Stimulated activated CD4-positive, alpha-beta T cell treated with anti-CD3 and anti-CD28 coated beads, Interleukin-4, amount 100 ng/mL, for 24 hours (primary cell): ENCODE measurements around the gene CCDC61.
A peak's percentile ranks its signal among the peaks of the same experiment; 100 is the strongest.

Experiments used
- DNase-seq: peaks from one replicate; pipeline ENCODE4 v3.0.0-alpha.2; 2020

Gene CCDC61

GRCh38 chr19:46016426-46017094 lies 21.3 kb downstream of the CCDC61 start:
- peak; percentile 85 for DNase-seq

DNA sequence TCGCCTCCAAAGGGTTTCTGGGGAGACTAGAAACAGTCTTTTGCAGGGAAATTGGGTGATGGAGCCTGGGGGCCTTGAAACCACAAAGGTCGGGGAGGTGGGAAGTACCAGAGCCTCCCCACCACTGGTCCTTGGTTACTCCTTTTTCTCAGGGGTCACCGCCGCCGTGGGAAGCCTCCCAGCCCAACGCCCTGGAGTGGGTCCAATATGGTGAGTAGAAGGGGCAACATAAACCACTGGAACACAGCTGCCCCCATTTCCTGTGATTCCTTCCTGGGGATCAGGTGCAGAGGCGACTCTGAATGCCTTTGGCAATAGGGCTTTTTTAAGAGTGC lies 21.8 kb downstream of the CCDC61 start:
- DNase-seq, result no peak

DNA sequence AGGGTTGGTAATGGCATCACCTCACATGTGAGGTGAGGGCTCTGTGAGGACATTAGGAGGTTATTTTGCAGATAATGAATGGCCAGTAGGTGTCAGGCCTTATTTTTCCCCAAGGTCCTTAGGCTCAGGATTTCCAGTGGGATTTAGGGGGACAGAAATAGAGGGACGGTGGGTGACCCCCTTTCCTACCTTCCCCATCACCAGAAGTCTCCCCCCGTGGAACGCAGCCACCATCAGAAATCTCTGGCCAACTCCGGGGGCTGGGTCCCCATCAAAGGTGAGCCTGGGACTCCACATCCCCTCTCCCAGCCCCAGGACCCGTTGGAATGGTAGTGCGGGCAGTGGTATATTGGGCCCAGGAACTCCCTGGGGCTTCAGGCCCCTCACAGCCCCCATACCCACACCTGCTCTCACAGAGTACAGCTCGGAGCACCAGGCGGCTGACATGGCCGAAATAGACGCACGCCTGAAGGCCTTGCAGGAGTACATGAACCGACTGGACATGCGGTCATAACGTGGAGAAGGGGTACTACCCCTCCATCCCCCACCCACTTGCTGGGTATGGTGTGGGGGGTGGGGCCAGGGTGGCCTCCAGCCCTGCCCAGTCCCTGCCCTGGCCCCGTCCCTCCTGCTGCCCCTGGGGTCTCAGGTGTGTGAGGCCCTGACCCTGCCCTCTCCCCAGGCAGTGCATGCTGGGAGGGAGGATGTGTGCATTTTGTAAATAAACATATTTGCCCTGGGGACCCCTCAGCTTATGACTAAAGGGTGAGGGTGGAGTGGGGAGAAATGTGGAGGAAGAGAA lies 22.8 kb downstream of the CCDC61 start:
- DNase-seq, result no peak

DNA sequence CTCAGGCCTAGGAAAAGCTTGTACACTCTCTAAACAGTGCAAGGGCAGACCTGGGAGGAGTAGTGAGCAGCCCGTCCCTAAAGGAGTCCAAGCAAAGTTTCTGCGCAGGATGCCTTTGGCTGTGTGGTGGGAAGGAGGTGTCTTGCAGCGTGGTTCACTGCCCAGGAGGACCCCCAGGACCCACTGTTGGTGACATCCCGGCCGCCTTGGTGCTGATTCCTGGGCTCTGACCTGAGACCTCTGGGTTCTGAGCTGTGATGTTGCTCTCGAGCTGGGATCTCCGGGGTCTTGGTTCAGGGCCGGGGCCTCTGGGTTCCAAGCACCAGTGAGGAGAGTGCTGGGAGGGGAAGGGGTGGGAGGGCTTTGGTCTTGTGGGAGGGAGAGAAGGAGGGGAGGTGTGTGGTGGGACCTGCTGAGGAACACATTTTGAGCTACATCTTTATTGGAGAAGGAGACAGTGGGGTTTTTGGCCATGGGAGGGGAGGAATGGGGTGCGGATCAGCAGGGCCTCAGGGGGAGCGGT lies 23.5 kb downstream of the CCDC61 start:
- DNase-seq, result no peak

- no peak for DNase-seq
Observed at GRCh38 chr19:46019270-46019669, 24.0 kb downstream of the CCDC61 start.

DNA sequence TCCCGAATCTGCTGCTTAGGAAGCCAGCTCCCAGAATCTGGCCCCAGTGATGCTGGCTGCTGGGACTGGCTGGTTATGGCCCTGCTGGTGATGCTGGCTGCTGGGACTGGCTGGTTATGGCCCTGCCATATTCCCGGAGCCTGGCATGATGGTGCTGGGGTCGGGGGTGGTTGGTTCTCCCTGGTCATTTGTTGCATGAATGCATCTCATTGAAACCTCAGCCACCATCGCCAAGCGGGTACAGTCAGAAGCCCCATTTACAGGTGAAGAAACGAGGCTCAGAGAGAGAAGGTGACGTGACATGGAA lies 25.5 kb downstream of the CCDC61 start:
- no peak for DNase-seq

DNA sequence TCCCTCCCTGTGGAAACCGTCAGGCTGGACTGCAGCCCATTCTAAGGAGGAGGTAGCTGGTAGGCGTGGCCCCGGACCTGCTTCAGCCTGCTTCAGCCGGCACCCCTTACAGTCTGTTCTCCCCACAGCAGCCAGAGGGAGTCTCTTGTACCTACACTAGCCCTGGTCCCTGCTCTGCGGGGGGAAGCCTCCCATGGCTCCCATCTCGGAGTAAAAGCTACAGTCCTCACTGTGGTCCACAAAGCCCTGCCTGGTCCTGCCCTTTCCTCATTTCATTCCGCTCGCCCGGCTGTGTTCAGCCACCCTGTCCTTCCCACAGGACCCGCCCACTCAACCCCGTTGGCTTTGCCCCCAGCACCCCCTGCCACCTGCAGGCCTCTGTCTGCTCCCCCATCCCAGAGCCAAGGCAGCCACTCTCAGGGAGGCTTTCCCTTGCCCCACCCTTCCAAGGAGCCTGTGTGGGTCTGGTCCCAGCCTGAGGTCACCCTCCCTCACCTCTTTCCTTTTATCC lies 26.3 kb downstream of the CCDC61 start:
- no peak for DNase-seq

GRCh38 chr19:46022061-46022430 lies 26.8 kb downstream of the CCDC61 start:
- DNase-seq, result no peak

- no peak for DNase-seq
Observed at GRCh38 chr19:46022431-46023310, 27.4 kb downstream of the CCDC61 start, which contains the start of gene PGLYRP1. PGLYRP1 (minus strand) TSS chr19:46023053; CDS start chr19:46023021, 32 bp downstream.

- DNase-seq, result no peak
Observed at GRCh38 chr19:46023311-46023779, 28.1 kb downstream of the CCDC61 start.

DNA sequence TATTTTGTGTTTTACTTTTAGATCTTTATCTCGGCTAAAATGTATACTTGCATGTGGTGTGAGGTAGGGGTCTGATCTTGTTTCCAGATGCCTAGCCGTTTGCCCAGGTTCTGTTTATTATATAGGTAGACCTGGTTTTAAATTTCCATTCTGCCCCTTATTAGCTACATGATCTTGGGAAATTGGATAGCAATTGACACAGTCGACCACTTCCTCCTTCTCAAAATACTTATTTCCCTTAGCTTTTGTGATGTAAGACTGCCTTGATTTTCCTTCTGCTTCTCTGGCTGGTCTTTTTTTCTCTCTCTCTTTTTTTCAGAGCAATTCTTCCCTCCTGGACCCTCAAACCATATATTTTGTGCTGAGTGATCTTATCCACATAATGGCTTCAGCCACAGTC lies 30.6 kb downstream of the CCDC61 start:
- no peak for DNase-seq

GRCh38 chr19:46030812-46031550 lies 35.7 kb downstream of the CCDC61 start:
- no peak for DNase-seq

- DNase-seq, result no peak
Observed at GRCh38 chr19:46031781-46032596, 36.7 kb downstream of the CCDC61 start.

DNA sequence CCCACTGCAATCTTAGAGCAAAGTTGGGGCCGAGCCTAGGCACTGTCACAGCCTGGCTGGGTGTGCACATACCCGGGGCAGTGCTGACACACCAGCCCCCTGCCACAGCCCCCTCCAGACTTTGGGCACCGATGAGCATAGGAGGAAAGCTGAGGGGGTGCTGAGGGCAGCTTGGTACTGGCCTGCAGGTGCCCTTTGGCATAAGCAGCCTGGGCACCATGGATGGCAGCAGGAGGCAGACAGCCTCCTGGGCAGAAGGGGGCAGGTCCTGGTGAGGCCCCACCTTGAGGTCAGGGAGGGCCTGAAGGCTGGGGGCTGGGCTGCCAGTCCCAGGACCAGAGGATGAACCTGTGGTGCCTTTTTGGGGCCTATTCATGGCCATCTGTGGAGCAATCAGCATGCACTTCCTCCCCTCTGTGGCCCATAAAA lies 37.3 kb downstream of the CCDC61 start:
- no peak for DNase-seq

- no peak for DNase-seq
Observed at GRCh38 chr19:46033401-46033800, 38.1 kb downstream of the CCDC61 start.

DNA sequence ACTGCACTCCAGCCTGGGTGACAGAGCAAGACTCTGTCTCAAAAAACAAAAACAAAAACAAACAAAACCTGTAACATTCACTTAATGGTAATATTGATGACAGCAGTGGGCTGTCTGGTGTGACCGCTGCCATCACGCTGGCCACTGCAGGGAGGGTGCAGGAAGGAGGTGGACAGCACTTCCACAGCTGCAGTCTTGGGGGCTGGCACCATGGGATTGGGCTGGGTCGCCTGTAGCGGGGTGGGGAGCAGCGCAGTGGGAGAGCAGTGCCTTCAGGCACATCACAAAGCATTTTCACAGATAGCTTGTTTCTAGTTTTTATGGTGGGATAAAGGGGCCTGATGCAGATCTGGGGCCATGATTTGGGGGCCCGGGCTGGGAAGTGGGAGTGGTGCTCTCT lies 40.3 kb downstream of the CCDC61 start:
- DNase-seq, result no peak

DNA sequence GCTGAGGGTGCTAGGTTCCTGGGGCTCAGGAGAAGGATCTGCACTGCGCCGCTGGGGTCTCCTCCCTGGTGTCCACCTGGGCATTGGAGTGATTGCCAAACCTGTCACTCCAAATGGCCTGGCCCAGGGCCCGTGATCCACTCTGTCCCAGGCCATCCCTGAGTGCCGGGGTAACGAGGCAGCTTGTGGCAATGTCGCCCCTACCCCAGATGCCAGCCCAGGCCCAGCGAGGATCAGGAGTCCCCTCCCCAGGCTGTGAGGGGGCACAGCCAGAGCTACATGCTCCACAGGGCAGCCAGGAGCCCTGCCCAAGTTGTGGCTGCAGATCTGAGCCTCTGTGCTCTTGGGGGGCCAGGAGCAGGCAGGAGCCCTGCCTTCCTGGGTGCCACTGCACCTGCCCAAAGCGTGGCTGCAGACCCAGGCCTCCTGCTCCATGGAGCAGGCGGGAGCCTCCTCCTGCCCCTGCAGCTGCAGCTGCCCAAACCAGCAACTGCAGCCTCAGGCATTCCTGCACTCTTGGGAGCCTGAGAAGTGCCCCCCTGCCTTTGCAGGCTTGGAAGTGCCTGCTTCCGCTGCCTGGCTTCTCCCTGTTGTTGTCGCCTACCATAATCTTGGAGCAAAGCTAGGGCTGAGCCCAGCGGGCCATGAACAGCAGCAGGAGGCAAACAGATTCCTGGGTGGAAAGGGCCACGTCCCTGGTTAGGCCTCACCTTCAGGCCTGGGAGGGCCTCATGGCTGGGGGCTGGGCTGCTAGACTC lies 40.9 kb downstream of the CCDC61 start:
- DNase-seq, result no peak

- no peak for DNase-seq
Observed at GRCh38 chr19:46036744-46037128, 41.5 kb downstream of the CCDC61 start.

DNA sequence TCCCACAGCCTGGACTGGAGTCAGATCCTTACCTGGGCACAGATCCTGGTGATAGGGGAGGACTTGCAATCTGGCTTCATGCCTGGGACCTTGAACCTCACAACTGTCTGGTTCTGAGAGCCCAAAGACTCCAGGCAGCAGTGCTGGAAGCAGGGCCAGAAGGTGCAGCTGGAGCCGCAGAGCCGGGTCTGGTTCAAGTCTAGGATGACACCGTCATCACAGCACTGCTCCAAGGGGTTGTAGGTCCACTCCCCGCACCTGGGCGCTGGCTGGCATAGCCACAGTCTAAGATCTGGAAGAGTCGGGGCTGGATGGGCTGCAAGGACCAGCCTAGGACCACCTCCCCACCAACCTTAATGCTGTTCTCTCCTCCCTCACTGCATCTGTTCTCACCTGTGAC lies 44.9 kb downstream of the CCDC61 start:
- no peak for DNase-seq

- no peak for DNase-seq
Observed at GRCh38 chr19:46040952-46041500, 45.8 kb downstream of the CCDC61 start, which contains the start of gene IGFL4. IGFL4 (minus strand) TSS chr19:46041002; CDS start chr19:46040962, 40 bp downstream.
